Right lobe of liver (tissue), 4 donors: ENCODE results near the gene ADGRL3.

Experiments used
- CTCF ChIP-seq, 4 donors: fragments of 200-600 bp in 3 of 4; fragments of 450-650 bp in 1 of 4; IDR thresholded peaks; one replicate each; pipeline versions ENCODE4 v1.5.1 to v1.8.0; 2016 to 2022; ENCODE audit warnings: antibody characterized with exemption in 4 of 4, mild to moderate bottlenecking in 2 of 4
- POLR2A ChIP-seq: fragments of 450-650 bp; IDR thresholded peaks from one replicate; pipeline ENCODE4 v1.6.1; 2017; ENCODE audit warnings: antibody characterized with exemption, mild to moderate bottlenecking
- donor health status: DM: no; HTN: no; CAD: no.
- donor health status: DM: no; HTN: no; CAD: no.
- donor health status: DM: no; HTN: yes; CAD: no.

DNA sequence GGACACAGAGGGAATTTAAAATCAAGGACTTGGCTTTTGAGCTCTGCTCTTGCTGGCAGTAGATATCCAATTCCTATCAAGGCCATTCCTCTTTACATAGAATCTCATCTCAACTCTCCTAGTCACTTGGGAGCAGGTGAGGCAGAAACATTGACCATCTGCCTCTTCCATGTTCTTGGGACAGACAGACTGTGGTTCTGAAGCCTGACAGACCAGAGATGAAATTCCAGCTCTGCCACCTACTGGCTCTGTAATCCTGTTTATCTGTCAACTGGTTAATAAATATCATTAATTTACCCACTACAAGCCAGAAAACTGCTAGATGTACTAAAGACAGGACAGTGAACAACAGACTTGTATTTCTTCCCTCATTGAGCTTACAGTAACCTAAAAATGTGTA lies 300.8 kb downstream of the ADGRL3 start:
- no peak for TF ChIP-seq CTCF (IDR thresholded peaks at IDR 0.05)
- TF ChIP-seq POLR2A, result no peak
